Epithelial cell of esophagus (primary cell): ENCODE results near the gene BCAR3.

Source experiments
- DNase-seq: peaks from one replicate; pipeline ENCODE4 v3.0.0; 2010; ENCODE audit warnings: low read depth
- H3K4me3 ChIP-seq: 2 replicates; pipeline ENCODE4 v1.5.1; 2011; ENCODE audit warnings: mild to moderate bottlenecking, low read length, control low read depth
- TF ChIP-seq, protein P1 (sequence below): IDR thresholded peaks from 2 replicates; pipeline ENCODE4 v1.5.1; 2011; ENCODE audit warnings: low read depth, mild to moderate bottlenecking, low read length, control low read depth, inconsistent platforms; ENCODE audit not compliant: insufficient read depth; ENCODE audit errors: missing control alignments

Gene BCAR3

DNA sequence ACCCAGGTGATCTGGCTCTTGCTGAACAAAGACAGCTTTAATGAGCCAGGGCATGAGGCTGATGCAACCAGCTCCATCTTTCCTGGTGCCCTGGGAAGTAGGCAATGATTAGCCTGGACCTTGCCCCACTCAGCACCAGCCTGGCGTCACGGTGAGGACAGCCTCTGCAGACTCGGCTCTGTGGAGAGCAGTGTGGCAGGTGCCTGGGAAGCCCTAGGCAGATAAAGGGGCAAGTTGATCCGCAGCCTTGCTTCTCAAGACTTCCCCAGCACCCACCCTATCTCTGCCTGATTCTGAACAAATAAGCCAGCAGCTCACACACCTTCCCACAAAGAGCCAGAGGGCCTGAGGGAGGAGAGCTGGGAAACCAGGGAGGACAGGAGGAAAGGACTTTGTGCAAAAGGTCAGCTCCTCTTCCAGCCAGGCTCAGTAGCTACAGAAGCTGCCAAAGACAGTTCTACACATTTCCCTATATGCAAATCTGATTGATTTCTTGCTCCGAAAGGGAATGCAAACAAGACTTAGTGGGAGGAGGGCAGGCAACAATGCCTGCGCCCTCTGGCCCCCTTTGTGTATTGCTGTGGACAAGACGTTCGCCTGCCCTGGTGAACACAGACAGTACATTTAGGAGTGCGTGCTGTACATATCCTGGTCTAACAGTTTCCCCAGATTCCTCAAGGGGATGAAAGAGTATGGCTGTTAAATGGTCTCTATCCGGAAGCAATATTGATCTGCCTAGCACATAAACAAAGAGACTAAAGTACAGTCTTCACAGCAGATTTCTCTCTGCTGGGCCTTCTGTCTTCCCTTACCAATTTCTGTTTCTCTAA, 63.8 kb downstream of the BCAR3 start:
- H3K4me3 ChIP-seq, result no peak overlapping the region
- TF ChIP-seq, protein P1, sequence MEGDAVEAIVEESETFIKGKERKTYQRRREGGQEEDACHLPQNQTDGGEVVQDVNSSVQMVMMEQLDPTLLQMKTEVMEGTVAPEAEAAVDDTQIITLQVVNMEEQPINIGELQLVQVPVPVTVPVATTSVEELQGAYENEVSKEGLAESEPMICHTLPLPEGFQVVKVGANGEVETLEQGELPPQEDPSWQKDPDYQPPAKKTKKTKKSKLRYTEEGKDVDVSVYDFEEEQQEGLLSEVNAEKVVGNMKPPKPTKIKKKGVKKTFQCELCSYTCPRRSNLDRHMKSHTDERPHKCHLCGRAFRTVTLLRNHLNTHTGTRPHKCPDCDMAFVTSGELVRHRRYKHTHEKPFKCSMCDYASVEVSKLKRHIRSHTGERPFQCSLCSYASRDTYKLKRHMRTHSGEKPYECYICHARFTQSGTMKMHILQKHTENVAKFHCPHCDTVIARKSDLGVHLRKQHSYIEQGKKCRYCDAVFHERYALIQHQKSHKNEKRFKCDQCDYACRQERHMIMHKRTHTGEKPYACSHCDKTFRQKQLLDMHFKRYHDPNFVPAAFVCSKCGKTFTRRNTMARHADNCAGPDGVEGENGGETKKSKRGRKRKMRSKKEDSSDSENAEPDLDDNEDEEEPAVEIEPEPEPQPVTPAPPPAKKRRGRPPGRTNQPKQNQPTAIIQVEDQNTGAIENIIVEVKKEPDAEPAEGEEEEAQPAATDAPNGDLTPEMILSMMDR, result no peak

DNA sequence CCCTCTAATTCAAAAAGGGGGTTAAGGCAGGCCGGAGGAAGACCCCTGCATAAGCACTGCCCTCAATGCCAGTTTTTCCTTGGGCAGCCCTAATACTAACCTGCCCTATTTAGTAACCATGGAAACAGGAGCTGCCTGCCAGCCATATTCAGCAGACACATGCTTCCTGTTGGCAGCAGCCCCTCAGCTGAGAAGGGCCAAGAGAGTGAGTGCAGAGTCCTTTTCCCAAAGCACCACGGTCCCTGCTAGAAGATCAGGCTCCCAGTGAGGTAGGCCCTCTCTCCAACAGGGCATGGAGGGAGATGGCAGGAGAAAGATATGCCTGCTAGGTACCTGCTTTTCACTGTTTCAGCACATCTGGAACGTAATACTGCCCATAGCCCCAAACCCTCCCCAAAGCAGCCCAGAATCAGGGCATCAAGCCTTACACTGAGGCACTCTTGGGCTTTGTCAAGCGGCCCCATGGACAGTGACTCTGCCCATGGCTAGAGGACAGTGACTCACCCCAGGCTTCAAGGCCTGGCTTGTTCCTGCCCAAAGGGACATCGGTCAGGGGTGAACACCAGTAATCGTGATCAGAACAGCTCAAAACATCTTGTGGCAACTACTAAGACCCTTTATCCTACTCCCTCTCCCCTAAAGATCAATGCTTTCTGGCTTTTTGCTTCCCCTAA, 64.5 kb downstream of the BCAR3 start:
- DNase-seq, result peak; percentile 44
- TF ChIP-seq, protein P1, result no peak

More for the DNA sequence above, 63.8 kb downstream of the BCAR3 start:
- no peak for DNase-seq

DNA sequence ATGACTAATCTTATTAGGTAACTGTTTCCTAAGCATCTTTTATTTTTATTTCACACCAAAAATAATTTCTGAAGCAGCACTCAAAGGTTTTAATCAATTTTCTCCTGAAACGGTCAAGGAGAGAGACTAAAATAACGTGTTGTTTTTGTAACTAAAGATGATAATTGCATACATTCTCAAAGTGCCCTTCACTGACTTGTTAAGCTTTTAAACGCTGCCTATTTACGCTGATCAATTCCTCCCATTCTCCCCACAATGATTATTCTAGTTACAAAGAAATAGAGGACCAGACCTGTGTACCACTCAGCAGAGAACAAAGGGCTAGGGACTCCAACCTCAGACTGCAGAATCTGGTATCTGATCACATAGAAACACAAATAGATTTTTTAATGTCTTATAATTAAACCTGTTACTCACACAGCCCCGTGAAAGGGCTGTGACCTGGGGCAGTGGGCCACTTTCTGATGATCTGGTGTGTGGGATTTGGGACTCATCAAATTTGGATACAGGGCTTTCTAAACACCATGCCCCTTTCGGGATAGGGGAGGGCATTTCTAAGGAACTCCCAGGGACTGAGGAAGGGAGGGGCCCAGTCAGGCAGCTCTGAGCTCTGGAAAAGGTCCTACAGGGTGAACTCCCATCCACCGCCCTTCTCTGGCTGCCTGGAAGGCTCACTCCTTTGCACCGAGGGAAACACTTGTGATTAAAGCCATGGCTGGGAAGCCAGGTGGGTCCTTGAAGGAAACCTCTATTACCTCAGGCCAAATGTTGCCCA, 65.2 kb downstream of the BCAR3 start:
- TF ChIP-seq, protein P1, result no peak
- peak; percentile 36 for DNase-seq
- no peak overlapping the region for H3K4me3 ChIP-seq

More for the DNA sequence above, 64.5 kb downstream of the BCAR3 start:
- no peak overlapping the region for H3K4me3 ChIP-seq

- H3K4me3 ChIP-seq, result no peak overlapping the region
- DNase-seq, result peak; percentile 69
- TF ChIP-seq, protein P1, result no peak
Measured at GRCh38 chr1:93615582-93616150, 66.0 kb downstream of the BCAR3 start.

GRCh38 chr1:93614986-93615581, 66.6 kb downstream of the BCAR3 start:
- TF ChIP-seq, protein P1, result no peak
- H3K4me3 ChIP-seq, result no peak overlapping the region
- DNase-seq, result peak; percentile 78

DNA sequence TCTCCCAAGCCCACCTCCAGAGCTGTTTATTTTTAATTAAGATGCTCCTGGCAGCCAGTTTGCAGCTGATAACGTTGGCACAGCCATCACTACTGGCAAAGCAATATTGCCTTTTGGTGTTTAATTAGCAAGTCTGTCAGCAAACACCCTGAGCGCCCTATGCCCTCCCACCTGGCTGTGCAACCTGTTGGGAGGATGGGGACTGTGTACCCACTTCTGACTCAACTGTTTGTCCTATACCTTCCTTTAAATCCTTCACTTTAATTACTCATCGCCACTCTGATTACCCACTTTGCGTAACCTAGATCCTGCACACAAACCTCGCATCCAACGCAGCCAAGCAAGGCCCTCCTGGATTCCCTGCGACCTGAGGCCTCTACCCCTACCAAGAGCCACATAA, 67.1 kb downstream of the BCAR3 start:
- no peak overlapping the region for H3K4me3 ChIP-seq
- TF ChIP-seq, protein P1, result no peak
- peak; percentile 88 for DNase-seq
